SKM-1 (cell line): ENCODE measurements around the gene FHIT.
"Not testable (repeated sequence)": the region's sequence is repeated elsewhere in the genome, so short reads cannot be mapped to it uniquely, and the experiment has no call there.

Experiments
- DNase-seq: peaks from one replicate; lab custom pipeline; 2025; ENCODE audit not compliant: unreplicated experiment; lab: John Stamatoyannopoulos, UW

The FHIT gene

GRCh38 chr3:60737633-60738399 is 513.4 kb downstream of the FHIT start:
- no peak for DNase-seq

GRCh38 chr3:60730371-60730770 is 520.9 kb downstream of the FHIT start:
- no peak for DNase-seq

GRCh38 chr3:60729056-60729455 is 522.2 kb downstream of the FHIT start:
- DNase-seq, result no peak

GRCh38 chr3:60728006-60728405 is 523.2 kb downstream of the FHIT start:
- no peak for DNase-seq

GRCh38 chr3:60720736-60721135 is 530.5 kb downstream of the FHIT start:
- DNase-seq, result no peak

GRCh38 chr3:60716573-60716972 is 534.7 kb downstream of the FHIT start:
- no peak for DNase-seq

GRCh38 chr3:60708191-60708975 is 542.9 kb downstream of the FHIT start:
- DNase-seq, result no peak

- no peak for DNase-seq
Observed at GRCh38 chr3:60707452-60708020, 543.7 kb downstream of the FHIT start.

- no peak for DNase-seq
Observed at GRCh38 chr3:60703956-60704736, 547.1 kb downstream of the FHIT start.

GRCh38 chr3:60703008-60703407 is 548.2 kb downstream of the FHIT start:
- no peak for DNase-seq

- no peak for DNase-seq
Observed at GRCh38 chr3:60698117-60698516, 553.1 kb downstream of the FHIT start.

GRCh38 chr3:60697132-60697531 is 554.1 kb downstream of the FHIT start:
- DNase-seq, result no peak

GRCh38 chr3:60696428-60697125 is 554.7 kb downstream of the FHIT start:
- no peak for DNase-seq

GRCh38 chr3:60675424-60675823 is 575.8 kb downstream of the FHIT start:
- no peak for DNase-seq

- DNase-seq, result no peak
Observed at GRCh38 chr3:60674870-60675269, 576.4 kb downstream of the FHIT start.

GRCh38 chr3:60673123-60673522 is 578.1 kb downstream of the FHIT start:
- DNase-seq, result no peak

- not testable (repeated sequence) for DNase-seq
Observed at GRCh38 chr3:60672337-60672736, 578.9 kb downstream of the FHIT start.

GRCh38 chr3:60669636-60670035 is 581.6 kb downstream of the FHIT start:
- DNase-seq, result no peak

GRCh38 chr3:60660026-60660425 is 591.2 kb downstream of the FHIT start:
- DNase-seq, result no peak

GRCh38 chr3:60659098-60659497 is 592.2 kb downstream of the FHIT start:
- DNase-seq, result no peak

- DNase-seq, result no peak
Observed at GRCh38 chr3:60657972-60658371, 593.3 kb downstream of the FHIT start.
